NCI-H69 (cell line): ENCODE data around the gene GRIK4.
"Not testable (repeated sequence)": the region's sequence is repeated elsewhere in the genome, so short reads cannot be mapped to it uniquely, and the experiment has no call there.

Source experiments
- DNase-seq: peaks from one replicate; lab custom pipeline; 2025; lab: John Stamatoyannopoulos, UW

GRIK4 gene

GRCh38 chr11:120780239-120780638 is 268.7 kb downstream of the GRIK4 start:
- no peak for DNase-seq

- no peak for DNase-seq
Observed at GRCh38 chr11:120781486-120782120, 270.1 kb downstream of the GRIK4 start.

GRCh38 chr11:120784566-120785251 is 273.2 kb downstream of the GRIK4 start:
- no peak for DNase-seq

GRCh38 chr11:120785576-120785975 is 274.0 kb downstream of the GRIK4 start:
- no peak for DNase-seq

GRCh38 chr11:120786206-120786735 is 274.7 kb downstream of the GRIK4 start:
- DNase-seq = no peak

- not testable (repeated sequence) for DNase-seq
Observed at GRCh38 chr11:120787224-120787623, 275.7 kb downstream of the GRIK4 start.

- DNase-seq = no peak
Observed at GRCh38 chr11:120789391-120789790, 277.8 kb downstream of the GRIK4 start.

- DNase-seq = no peak
Observed at GRCh38 chr11:120792306-120792705, 280.8 kb downstream of the GRIK4 start.

GRCh38 chr11:120793150-120793549 is 281.6 kb downstream of the GRIK4 start:
- no peak for DNase-seq

- DNase-seq = no peak
Observed at GRCh38 chr11:120793806-120794479, 282.4 kb downstream of the GRIK4 start.

- DNase-seq = no peak
Observed at GRCh38 chr11:120794748-120795147, 283.2 kb downstream of the GRIK4 start.

GRCh38 chr11:120795185-120795584 is 283.6 kb downstream of the GRIK4 start:
- no peak for DNase-seq

GRCh38 chr11:120797143-120797542 is 285.6 kb downstream of the GRIK4 start:
- DNase-seq = no peak

- peak; percentile 23 for DNase-seq
Observed at GRCh38 chr11:120798854-120799253, 287.3 kb downstream of the GRIK4 start.

GRCh38 chr11:120800206-120800605 is 288.7 kb downstream of the GRIK4 start:
- DNase-seq = no peak

GRCh38 chr11:120801801-120802689 is 290.5 kb downstream of the GRIK4 start:
- peak; percentile 82 for DNase-seq

GRCh38 chr11:120805960-120806555 is 294.5 kb downstream of the GRIK4 start:
- DNase-seq = no peak

- DNase-seq = peak; percentile 25
Observed at GRCh38 chr11:120807414-120808150, 296.0 kb downstream of the GRIK4 start.

GRCh38 chr11:120808616-120809050 is 297.1 kb downstream of the GRIK4 start:
- DNase-seq = no peak

- no peak for DNase-seq
Observed at GRCh38 chr11:120810251-120810650, 298.7 kb downstream of the GRIK4 start.

GRCh38 chr11:120811199-120811598 is 299.7 kb downstream of the GRIK4 start:
- DNase-seq = no peak
